HG03135 (cell line): ENCODE data around the gene KIF16B.

Experiments used
- ATAC-seq: cut with Tn5 transposase; IDR thresholded peaks from one replicate; pipeline ENCODE4 v1.9.1; 2021; ENCODE audit warnings: mild to moderate bottlenecking, moderate library complexity; ENCODE audit not compliant: unreplicated experiment

The KIF16B gene

DNA sequence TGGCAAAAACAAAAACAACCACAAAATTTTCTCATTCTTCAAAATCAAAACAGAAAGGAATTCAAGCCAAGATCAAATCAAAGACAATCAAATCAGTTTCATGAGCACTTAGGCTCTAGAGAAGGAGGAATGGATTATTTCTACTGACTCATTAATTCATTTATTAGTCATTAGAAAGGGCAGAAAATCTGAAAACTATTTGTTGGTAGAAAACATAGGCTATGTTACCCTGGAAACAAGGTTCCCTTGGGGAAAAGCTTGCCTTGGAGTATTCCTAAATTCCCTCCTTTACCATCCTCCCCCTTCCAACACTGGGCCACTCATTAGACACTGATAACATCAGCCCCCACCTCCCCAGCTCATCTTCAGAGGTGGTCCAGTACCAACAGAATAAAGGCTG, 17.5 kb downstream of the KIF16B start:
- ATAC-seq, result no peak

DNA sequence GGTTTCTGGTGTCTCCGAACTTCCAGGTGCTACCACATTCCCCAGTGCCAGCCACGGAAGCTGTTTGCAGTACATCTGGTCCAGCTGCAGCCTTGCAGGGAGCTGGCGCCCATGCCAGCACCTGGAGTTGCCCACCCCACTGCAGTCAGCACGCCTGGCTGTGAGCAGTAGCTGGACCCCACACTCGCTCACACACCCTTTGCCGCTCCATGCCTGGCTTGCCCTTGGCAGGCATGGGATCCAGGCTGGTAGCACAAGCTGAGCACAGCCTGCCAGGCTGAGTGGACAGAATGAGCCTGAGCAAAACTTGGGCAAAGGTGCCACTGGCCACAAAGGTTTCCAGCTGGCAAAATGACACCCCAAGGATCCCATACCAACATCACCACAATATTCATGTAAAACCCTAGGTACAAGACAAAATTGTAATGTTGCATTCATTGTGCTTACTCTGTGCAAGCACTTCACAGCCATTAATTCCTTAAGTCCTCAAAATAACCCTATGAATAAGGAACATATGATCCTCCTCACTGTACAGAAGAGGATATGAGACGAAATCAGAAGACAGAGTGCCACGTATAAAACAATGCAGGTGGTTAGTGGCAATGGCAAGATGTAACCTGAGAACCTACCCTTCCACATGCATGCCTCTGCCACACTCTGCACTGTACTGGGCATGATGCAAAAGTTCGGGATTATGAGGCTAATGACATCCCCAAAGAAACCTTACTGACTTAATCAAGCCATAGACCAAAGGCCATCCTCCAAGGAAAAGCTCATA, 18.3 kb downstream of the KIF16B start:
- no peak for ATAC-seq

DNA sequence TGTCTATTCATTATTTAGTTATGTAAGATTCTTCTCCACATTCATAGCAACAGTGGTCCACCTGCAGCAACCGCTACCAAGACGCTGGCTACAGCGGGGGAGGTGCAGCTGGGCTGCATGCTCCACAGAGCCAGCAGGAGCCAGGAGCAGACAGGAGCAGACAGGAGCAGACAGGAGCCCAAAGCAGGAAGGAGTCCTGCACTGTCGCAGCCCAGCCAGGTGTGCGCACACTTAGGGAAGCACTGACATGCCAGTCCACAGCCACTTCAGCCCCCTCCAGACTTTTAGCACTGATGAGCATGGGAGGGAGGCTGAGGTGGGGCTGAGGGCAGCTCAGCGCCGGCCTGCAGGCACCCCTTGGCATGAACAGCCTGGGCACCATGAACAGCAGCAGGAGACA, 19.6 kb downstream of the KIF16B start:
- ATAC-seq, result no peak

DNA sequence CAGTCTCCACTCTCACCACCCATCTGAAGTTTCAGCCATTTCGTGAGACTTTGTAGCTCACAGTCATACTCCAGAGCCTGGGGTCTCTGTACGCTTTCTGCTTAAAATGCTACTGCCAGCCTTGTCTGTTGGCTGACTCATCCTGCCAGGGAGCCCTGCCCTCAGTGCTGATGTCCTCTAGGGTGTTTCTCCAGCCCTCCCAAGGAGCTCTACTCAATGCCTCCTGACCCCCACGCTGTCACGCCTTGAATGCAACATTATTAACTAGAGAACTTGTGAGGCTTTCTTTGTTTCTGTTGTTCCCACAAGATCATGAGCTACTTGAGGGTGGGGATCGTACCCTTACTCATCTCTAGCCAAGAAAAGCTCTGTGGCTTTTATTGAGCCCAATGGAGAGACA, 20.1 kb downstream of the KIF16B start:
- ATAC-seq, result no peak

DNA sequence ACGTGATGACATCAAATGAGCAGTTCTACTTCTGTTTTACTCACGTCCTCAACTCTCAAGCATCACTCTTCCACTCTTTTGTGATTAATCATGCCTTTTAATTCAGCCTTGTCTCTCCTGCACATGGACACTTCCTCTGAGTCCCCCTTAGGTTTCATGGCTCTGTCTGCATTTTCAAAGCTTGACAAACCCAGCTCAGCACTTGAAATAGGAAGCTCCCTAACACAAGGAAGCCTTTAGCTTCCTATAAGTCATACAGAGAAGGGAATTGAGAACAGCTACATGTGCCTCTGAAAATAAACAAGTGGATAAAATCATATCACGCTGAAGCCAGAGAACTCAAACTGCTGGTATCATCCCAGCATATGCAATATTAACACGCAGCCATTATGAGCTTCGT, 21.2 kb downstream of the KIF16B start:
- ATAC-seq, result no peak

DNA sequence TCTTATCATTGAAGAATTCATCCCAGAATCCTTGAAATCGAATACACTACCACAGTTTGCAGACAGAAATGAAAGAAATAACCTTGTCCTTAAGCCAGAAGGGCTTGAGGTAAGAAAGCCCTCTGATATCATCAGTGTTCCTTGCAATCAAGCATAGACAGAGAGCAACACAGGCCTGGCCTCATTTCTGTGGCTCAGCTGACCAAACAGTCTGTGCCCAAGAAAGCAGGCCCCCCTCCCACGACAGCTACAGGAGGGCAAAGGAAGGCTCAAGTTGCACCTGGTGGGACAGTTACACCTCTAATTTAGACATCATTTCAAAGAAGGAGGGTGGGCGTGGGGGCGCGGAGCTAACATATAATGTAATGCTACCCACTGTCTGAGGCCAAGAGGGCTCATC, 21.6 kb downstream of the KIF16B start:
- no peak for ATAC-seq

DNA sequence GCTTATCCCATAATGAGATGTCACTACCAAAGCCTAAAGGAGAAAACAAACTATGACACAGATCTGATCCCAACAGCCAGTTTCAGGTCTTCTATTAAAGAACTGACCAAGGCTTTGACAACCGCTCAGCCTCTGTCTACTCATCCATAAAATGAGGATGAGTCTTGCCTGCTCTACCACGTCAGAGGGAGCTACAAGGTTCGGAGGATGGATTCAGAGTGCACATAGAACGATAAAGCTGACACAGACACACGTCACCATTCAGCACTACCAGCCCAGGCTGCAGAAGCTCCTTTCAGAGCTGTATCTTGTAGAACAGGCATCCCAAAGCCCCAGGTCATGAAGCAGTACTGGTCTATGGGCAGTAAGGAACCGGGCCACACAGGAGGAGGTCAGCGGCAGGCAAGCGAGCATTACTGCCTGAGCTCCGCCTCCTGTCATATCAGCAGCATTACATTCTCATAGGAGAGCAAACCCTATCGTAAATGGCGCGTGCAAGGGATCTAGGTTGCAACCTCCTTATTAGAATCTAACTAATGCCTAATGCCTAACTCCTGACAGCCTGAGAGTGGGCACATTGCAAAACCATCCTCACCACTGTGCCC, 25.1 kb downstream of the KIF16B start:
- ATAC-seq, result no peak

DNA sequence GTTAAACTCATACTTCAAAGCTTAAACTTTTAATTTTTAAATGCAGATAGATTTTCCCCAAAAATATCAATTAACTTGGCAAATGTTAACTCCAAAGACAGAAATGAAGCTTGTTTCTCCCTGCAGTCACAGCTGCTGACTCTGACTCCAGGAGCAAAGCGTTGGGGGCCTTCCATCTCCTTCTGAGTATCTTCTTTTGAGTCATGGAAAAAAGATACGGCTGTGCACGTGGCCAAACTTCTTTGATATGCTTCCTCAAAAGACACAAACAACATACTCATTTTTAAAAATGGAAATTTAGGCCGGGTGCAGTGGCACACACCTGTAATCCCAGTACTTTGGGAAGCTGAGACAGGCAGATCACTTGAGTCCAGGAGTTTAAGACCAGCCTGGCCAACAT, 28.3 kb downstream of the KIF16B start:
- ATAC-seq, result no peak

DNA sequence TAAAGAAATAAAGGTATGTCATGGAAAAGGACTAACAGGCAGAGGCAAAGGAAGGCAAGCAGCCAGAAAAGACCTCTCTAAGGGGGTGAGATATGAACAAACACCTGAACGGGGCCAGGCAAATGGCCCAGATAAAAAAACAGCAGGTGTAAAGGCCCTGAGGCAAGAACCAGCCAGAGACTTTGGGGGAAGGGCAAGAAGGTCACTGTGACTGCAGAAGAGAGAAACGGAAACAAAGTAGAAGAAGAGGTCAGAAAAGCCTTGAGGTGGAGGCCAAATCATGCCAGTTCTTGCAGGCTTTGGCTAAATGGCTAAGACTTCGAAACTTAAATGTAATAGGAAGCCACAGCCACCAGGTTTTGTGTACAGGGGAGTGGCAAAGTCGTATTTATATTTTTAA, 30.8 kb downstream of the KIF16B start:
- ATAC-seq, result no peak

DNA sequence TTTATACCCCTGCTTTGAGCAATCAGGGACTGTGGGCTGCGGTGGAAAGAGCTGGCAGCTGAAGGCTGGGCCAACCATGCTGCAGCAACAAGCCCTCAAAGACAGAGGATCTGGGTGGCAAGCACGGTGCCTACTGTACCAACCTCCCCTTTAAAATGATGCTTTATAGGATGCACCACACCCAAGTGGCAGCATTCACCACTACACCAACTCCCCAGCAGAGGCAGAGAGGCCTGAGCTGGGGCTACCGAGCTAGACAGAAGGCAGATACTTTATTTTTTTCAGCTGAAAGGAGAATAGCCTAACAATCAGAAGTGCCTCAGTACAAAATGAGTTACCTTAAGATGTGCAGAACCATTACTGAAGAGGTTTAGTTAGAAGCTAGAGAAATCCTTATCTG, 31.4 kb downstream of the KIF16B start:
- no peak for ATAC-seq

DNA sequence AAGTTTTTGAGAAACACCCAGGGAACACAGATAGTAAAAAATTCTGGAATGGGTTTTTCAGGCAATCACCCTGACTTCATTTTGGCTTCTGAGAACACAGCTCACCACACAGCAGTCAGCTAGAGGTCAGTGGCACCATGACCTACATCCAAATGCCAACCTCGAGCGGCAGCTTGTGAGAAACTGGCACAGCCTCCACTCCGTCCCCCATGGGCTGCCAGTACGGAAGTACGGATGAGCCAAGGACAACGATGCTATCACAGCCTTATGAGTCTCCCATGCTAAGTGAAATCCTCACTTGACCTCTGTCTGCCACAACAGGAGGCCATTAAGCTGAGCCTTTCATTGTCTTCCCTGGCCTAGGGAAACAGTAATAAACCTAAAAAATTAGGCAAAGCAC, 32.0 kb downstream of the KIF16B start:
- no peak for ATAC-seq

DNA sequence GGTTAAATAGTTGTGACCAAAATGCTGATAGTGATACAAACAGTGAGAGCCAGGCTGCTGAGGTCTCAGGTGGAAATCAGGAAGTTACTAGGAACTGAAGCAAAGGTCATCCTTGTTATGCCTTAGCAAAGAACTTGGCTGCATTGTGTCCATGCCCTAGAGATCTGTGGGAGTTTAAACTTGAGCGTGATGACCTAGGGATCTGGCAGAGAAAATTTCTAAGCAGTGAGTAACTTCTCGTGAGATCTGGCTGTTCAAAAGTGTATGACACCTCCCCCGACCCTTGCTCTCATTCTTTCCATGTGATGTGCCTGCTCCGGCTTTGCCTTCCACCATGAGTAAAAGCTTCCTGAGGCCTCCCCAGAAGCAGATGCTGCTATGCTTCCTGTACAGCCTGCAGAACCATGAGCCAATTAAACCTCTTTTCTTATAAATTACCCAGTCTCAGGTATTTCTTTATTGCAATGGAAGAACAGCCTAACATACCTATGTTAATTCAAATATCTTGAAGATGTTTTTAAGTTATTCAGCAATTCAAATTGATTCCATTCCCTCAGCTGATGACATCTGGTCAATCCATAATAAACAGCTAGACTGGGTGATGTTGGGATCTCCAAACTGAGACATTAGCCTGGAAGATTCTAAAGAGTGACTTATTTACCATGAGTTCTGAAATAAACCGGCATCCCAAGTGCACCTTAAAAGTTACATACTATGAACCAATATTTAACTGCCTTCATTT, 33.8 kb downstream of the KIF16B start:
- ATAC-seq, result no peak

DNA sequence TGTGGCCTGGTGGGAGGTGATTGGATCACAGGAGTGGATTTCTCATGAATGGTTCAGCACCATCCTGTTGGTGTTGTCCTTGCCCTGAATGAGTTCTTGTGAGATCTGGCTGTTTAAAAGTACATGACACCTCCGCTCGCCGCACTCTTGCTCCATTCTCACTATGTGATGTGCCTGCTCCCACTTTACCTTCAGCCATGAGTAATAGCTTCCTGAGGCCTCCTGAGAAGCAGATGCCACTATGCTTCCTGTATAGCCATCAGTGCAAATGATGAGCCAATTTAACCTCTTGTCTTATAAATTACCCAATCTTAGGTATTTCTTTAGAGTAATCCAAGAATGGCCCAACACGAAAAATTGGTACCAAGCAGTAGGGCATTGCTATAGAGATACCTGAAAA, 34.5 kb downstream of the KIF16B start:
- ATAC-seq, result no peak

DNA sequence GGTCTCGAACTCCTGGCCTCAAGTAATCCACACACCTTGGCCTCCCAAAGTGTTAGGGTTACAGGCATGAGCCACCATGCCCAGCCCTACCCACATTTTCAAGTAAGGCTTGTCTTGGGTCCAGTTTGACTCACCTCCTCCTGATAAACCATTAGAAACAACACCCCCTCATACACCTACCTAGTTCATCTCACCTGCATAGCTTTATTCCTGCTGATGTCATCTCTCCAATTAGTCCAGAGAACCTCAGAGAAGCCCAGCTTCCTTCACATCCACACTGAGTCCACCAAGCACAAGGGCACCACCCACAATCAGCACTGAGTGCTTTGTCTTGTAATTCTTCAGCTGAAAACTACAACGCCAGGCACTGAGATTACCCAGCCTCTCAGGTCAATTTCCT, 35.3 kb downstream of the KIF16B start:
- no peak for ATAC-seq

DNA sequence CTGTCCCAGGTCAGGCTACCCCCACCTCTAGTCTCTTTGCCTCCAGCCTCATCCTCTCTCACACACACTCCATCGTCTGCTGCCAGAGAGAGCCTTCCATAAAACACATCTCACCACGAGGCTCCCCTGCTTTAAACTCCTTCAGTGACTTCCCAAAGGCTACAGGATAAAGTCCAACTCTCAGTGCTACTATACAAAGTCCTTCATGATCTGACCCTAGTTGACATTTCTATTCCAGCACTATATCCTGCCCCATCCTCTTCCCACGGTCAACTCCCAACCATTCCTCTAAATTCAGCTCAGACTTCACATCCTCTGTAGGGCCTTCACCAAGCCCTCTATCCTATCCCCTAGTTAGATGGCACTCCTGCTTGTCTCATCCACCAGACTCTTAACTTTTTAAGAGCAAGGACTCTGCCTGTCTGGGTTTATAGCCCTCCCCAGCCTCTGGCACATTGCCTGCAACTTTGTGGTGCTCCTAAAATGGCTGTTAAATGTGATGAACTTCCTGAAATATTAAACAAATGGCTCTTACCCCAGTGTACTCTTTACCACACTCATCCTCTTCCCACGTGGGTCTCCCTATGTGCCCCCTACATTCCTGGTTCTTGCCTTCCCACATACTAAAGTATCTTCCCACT, 36.1 kb downstream of the KIF16B start:
- ATAC-seq, result no peak

DNA sequence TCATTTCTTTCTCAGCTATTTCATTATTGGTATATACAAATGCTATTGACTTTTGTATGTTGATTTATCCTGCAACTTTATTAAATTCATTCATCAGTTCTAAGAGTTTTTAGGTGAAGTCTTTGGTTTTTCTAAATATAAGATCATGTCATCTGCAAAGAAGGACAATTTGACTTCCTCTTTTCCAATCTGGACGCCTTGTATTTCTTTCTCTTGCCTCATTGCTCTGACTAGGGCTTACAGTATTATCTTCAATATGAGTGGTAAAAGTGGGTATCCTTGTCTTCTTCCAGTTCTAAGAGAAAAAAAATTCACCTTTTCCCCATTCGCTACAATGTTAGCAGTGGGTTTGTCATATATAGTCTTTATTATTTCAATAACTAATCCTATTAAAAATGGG, 38.0 kb downstream of the KIF16B start:
- no peak for ATAC-seq

DNA sequence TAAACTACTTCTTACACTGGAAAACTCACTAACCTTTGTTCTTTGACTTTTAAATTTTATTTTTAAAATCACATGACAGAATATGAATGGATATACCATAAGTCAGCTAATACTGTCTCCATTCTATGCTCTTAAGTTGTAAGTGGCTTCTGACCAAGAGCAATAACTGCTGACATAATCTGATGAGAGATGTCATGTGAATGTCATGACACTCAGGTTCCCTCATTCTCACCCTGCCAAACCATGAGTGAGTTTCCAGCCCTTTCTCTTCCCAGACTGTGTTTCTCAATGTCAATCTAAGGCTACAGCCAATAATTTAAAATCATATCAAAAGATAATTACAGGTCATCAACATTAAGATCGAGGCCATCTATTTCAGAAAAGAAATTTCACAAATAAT, 39.7 kb downstream of the KIF16B start:
- no peak for ATAC-seq

DNA sequence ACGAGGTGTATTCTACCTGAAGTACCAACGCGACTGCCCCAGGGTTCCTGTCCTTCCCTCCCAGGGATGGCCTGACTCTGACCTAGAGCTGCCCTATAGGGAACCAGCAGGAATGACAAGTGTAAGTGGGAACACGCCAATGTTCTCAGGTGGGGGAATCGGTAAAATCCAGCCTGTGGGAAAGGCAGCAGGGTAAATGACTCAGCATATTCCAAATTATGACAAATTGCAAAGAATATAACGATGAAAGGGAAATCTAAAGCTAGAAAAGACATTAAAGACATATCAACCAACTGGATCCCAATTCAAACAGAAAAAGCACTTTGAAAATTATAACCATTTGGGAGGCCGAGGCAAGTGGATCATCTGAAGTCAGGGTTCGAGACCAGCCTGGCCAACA, 41.8 kb downstream of the KIF16B start:
- ATAC-seq, result no peak

DNA sequence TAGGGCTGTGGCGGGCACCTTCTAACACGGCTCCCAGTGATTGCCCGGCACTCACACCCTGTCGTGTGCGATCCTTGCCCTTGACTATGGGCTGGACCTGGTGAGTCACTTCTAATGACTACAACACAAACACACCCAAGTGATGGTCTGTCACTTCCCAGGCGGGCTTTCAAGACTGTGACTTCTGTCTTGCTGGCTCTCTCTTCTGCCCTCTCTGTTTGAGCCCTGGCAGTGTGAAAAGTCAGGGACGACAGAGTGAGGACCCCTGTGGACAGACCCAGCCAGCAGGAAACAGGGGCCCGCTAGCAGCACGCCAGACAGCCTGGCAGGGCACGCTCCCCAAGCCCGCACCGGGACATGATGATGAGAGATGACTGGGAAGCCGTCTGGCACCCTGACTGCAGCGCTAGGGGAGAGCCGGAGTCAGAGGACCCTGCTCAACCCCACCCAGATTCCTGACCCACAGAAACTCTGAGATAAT, 43.0 kb downstream of the KIF16B start:
- no peak for ATAC-seq

DNA sequence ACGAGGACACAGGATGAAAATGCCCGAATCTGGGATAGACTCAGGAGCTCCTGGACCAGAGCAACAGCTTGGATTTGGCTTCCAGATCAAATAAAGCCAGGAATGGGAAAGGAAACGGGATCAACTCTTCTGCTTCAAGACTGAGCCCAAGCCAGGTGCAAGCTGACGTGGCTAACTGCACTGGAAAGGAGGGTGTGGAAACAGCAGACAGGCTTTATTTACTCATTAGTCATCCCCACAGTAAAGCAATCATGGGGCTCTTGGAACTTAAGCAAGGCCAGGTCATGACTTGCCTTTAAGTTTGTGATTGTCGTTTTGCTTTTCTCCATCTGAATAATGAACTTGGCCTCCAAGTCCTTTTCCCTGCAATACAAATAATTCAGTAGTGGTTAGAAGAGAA, 45.2 kb downstream of the KIF16B start:
- no peak for ATAC-seq

DNA sequence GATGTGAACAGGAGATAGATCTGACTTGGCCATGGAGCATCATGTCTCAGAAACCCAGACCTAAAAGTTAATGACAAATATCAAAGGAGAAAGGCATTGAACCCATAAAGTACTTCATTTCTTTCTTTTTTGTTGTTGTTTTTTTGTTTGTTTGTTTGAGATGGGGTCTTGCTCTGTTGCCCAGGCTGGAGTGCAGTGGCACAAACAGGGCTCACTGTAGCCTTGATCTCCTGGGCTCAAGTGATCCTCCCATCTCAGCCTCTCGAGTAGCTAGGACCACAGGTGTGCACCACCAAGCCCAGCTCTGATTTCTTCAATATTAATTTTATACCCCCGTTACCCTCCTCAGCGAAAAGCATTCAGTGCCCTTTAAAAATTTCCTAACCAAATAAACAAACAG, 45.8 kb downstream of the KIF16B start:
- ATAC-seq, result no peak
